Erythroblast (primary cell): ENCODE data around the gene SAFB2.

Experiments used
- DNase-seq, 2 experiments: peaks; one replicate each; lab custom pipeline; 2025; lab: John Stamatoyannopoulos, UW
- GATA1 ChIP-seq: IDR thresholded peaks from 2 replicates; pipeline ENCODE4 v1.6.1; 2011; ENCODE audit warnings: low read depth, mild to moderate bottlenecking, control low read depth, low read length, moderate library complexity
- POLR2A ChIP-seq: IDR thresholded peaks from 2 replicates; pipeline ENCODE4 v1.6.1; 2011; ENCODE audit warnings: mild to moderate bottlenecking, low read length

Gene SAFB2

DNA sequence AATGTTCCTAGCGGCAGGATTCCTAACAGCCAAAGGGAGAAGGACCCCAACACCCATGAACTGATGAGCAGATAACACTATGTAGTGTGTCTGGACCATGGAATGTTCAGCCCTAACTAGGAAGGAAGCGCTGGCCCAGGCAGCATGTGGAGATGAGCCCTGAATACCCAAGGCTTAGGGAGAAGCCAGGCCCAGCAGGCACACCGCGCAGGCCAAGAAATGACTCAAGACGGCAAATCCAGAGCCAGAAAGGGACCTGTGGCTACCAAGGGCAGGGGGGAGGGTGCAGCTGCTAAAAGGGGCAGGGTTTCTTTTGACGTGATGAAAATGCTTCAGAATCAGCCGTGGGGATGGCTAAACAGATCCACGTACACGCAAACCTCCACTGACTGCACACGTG, 34.1 kb downstream of the SAFB2 start:
- TF ChIP-seq POLR2A (no peak), GATA1 (no peak)
- no peak for DNase-seq

- no peak for DNase-seq
- TF ChIP-seq POLR2A = no peak
- TF ChIP-seq GATA1 = no peak
Observed at GRCh38 chr19:5587661-5588060, 34.9 kb downstream of the SAFB2 start.

- no peak for TF ChIP-seq POLR2A
- no peak for TF ChIP-seq GATA1
Observed at GRCh38 chr19:5587071-5587455, 35.5 kb downstream of the SAFB2 start.

GRCh38 chr19:5586300-5587070, 36.1 kb downstream of the SAFB2 start:
- DNase-seq = no peak
- TF ChIP-seq GATA1 (no peak), POLR2A (no peak)

More at GRCh38 chr19:5587071-5587455, 35.5 kb downstream of the SAFB2 start:
- DNase-seq = no peak

- TF ChIP-seq POLR2A (peak; percentile 39), GATA1 (no peak)
- DNase-seq = peak; percentile 80 to 89
Observed at GRCh38 chr19:5585461-5586299, 36.9 kb downstream of the SAFB2 start.

- TF ChIP-seq GATA1 (no peak), POLR2A (no peak)
- no peak for DNase-seq
Observed at GRCh38 chr19:5580161-5580571, 42.4 kb downstream of the SAFB2 start.

DNA sequence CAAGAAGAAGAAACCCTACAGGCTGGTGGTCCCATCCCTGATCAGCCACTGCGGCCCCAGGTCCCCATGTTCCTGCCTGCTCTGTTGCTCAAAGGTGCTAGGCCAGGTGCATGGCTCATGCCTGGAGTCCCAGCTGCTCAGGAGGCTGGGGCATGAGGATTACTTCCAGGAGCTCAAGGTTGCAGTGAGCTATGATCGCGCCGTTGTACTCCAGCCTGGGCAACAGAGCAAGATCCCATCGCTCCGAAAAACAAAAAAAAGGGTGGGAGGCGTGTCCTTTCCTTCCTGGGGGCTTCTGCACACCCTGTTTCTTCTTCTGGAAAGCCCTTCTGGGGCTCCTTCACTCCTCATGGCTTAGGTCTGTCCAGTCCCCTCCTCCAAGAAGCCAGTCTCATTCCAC, 42.9 kb downstream of the SAFB2 start:
- DNase-seq = no peak
- TF ChIP-seq POLR2A (no peak), GATA1 (no peak)

DNA sequence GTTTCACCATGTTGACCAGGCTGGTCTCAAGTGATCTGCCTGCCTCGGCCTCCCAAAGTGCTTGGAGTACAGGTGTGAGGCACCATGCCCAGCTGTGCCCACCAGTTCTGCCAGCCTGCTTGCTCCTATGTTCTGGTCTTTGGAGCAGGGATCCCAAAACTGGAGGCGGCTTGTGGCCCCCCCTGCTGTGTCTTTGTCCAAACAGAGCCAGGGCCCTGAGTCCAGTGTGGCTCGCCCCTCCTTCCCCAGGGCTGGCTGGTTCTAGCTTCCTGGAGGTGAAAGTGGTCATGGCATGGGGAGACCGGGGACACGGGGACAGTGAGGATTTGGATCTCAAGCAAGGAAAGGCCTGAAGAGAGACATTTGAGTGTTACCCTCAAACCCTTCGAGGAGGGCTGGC, 43.3 kb downstream of the SAFB2 start:
- no peak for DNase-seq
- TF ChIP-seq POLR2A = no peak

DNA sequence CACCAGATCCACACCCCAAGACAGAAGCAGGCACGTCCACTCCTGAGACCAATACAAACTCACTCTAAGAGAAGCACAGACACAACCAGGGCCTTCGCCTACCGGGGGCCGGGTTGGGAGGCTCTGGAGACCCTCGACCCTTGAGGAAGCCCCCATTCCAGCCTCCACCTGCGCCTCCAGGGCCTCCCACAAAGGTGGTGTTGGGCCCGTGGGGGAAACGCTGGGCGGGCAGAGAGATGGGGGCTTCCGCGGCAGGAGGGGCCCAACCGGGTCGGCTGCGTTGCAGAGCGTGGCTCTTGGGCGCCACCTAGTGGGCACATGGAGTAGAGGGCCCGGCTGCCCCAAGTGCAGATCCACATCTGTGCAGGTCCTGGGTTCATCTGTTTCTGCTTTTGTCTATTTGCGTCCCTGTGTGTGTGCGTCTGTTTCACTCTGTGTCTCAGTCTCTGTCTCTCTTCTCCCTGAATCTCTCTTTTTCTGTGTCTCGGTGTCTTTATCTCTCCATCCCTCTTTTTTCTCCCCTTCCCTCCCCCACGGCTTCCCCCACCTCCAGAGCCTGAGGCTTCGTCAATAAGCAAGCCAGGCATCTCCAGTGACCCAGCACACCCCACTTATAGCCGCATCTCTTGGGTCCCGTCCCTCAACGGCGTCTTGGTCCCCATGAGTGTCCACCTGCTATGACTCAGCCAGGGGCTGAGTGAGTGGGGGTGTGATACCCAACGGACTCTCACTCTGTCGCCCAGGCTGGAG, 44.3 kb downstream of the SAFB2 start:
- DNase-seq = peak; percentile 62 to 79
- TF ChIP-seq GATA1 (no peak), POLR2A (no peak)

- TF ChIP-seq POLR2A = no peak
- TF ChIP-seq GATA1 = no peak
- DNase-seq = no peak
Observed at GRCh38 chr19:5575590-5575989, 47.0 kb downstream of the SAFB2 start.

DNA sequence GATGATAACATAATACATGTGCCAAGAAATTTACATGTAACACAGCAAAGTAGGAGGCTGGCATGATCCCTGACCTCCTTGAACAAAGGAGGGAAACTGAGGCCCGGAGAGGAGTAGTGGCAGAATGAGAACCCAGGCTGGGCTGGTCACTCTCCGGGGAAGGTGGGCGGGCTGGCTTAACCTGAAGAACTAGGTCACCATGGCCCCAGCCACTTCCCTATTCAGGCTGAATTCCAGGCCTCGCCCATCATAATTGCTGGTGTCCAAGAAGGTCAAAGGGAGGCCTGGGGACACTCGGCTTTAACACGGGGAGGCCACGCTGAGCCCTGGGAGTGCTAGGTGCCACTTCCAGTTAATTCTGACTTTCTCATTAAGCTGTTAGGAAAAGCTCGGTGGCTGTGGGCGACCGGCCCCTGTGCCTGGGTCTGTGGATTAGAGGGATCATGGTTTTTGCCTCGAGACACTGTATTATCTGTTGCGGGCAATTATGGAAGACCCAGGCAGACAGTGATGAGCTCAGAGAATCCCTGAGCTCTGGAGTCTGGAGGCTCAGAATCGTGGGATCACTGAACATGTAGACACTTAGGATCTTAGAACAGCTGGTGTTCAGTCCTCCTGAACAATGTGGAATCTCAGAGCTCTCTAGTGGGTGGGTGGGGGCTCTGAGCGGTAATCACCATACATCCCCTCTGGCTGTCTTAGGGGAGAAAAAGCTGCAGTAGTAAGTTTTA, 49.9 kb downstream of the SAFB2 start:
- no peak for DNase-seq
- TF ChIP-seq POLR2A (no peak), GATA1 (no peak)

- no peak for DNase-seq
Observed at GRCh38 chr19:5571777-5572176, 50.8 kb downstream of the SAFB2 start.

DNA sequence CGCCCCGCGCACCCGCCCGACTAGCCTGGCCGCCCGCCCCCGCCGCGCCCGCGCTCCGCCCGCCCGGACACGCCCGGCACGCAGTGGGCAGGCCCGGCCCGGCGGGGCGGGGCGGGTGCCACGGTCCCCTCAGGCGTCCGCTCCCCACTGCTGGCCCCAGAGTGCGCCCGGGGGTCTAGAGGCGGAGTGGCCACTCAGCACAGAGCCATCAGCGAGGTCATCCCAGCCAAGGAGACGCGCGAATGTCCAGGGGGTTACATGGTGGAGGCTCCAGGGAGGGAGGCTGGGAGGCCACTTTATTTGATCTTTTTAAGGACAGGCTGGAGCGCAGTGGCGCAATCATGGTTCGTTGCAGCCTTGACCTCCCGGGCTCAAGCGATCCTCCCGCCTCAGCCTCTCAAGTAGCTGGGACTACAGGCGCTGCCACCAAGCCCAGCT, 54.6 kb downstream of the SAFB2 start:
- DNase-seq = no peak
- TF ChIP-seq GATA1 (no peak), POLR2A (no peak)

More at GRCh38 chr19:5571777-5572176, 50.8 kb downstream of the SAFB2 start:
- TF ChIP-seq POLR2A (no peak), GATA1 (no peak)
